ENCODE measurements around the gene PARD6G.

DNA sequence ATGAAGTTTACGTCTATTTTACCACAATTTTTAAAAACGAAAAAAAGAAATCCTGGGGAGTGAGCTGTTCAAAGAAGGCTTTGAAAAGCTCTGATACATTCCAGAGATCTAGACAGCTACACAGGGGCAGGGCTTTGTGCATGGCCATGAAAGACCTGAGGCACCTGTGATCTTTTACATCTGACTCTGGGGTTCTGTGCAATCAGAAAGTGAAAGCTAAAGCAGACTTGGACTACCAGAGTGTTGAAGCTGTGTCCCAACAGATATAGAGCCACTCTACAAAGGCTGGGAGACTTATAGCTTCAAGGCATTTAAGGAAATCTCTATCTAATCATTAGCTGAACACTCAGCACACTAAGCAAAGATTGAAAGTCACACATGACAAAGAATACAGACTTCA, 34.1 kb downstream of the PARD6G start:
- TF ChIP-seq CREB1 (IDR thresholded peaks at IDR 0.05) = no peak
- no peak for TF ChIP-seq CREB1 (CRISPR knock-in tag; IDR thresholded peaks at IDR 0.05)
- TF ChIP-seq GTF2A2 (tag; IDR thresholded peaks at IDR 0.05) = no peak
- no peak for TF ChIP-seq NFIC (IDR thresholded peaks at IDR 0.05)
- TF ChIP-seq ZNF12 (CRISPR knock-in tag; IDR thresholded peaks at IDR 0.05) = no peak
- TF ChIP-seq, protein P1, sequence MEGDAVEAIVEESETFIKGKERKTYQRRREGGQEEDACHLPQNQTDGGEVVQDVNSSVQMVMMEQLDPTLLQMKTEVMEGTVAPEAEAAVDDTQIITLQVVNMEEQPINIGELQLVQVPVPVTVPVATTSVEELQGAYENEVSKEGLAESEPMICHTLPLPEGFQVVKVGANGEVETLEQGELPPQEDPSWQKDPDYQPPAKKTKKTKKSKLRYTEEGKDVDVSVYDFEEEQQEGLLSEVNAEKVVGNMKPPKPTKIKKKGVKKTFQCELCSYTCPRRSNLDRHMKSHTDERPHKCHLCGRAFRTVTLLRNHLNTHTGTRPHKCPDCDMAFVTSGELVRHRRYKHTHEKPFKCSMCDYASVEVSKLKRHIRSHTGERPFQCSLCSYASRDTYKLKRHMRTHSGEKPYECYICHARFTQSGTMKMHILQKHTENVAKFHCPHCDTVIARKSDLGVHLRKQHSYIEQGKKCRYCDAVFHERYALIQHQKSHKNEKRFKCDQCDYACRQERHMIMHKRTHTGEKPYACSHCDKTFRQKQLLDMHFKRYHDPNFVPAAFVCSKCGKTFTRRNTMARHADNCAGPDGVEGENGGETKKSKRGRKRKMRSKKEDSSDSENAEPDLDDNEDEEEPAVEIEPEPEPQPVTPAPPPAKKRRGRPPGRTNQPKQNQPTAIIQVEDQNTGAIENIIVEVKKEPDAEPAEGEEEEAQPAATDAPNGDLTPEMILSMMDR (IDR thresholded peaks at IDR 0.05 in 2 of 3, conservative IDR thresholded peaks at IDR 0.05 in 1 of 3; ENCODE audit: insufficient read depth in 2 of 3, low read depth in 1 of 3, low read length in 3 of 3) = no peak
- TF ChIP-seq CEBPG (CRISPR knock-in tag; IDR thresholded peaks at IDR 0.05) = no peak
- no peak for TF ChIP-seq CEBPG (tag; conservative IDR thresholded peaks at IDR 0.05 in 1 of 2, IDR thresholded peaks at IDR 0.05 in 1 of 2)
- TF ChIP-seq BCL6 (CRISPR knock-in tag; IDR thresholded peaks at IDR 0.05) = no peak
